Ishikawa (cell line): ENCODE results near the gene VRK2.

Experiments used
- CEBPB ChIP-seq: IDR thresholded peaks from 2 replicates; pipeline ENCODE4 v1.6.1; 2012
- CREB1 ChIP-seq: IDR thresholded peaks from 2 replicates; pipeline ENCODE4 v1.6.1; 2012; ENCODE audit warnings: low read depth
- EGR1 ChIP-seq: IDR thresholded peaks from 2 replicates; pipeline ENCODE4 v1.6.1; 2012
- EP300 ChIP-seq: IDR thresholded peaks from 2 replicates; pipeline ENCODE4 v1.6.1; 2012; ENCODE audit warnings: borderline replicate concordance
- RAD21 ChIP-seq: IDR thresholded peaks from 2 replicates; pipeline ENCODE4 v1.6.1; 2012; ENCODE audit warnings: low read depth
- REST ChIP-seq: IDR thresholded peaks from 2 replicates; pipeline ENCODE4 v1.6.1; 2012; ENCODE audit warnings: low read depth, mild to moderate bottlenecking
- TAF1 ChIP-seq: IDR thresholded peaks from 2 replicates; pipeline ENCODE4 v1.6.1; 2012; ENCODE audit warnings: low read depth, mild to moderate bottlenecking
- TCF12 ChIP-seq: IDR thresholded peaks from 2 replicates; pipeline ENCODE4 v1.6.1; 2012; ENCODE audit warnings: low read depth
- TEAD4 ChIP-seq: IDR thresholded peaks from 2 replicates; pipeline ENCODE4 v1.6.1; 2012
- YY1 ChIP-seq: IDR thresholded peaks from 2 replicates; pipeline ENCODE4 v1.6.1; 2012; ENCODE audit warnings: low read depth

GRCh38 chr2:58063641-58064040, 17.0 kb downstream of the VRK2 start:
- TF ChIP-seq CREB1: no peak
- TF ChIP-seq EP300: no peak
- TF ChIP-seq REST: no peak
- no peak for TF ChIP-seq TCF12
- no peak for TF ChIP-seq EGR1
- TF ChIP-seq YY1: no peak
- TF ChIP-seq TEAD4: no peak
- TF ChIP-seq TAF1: no peak
- TF ChIP-seq CEBPB: no peak
- no peak for TF ChIP-seq RAD21
